Adipocyte (in vitro differentiated cells): ENCODE data around the gene DSCAM.

ENCODE experiments used
- DNase-seq: peaks from one replicate; pipeline ENCODE4 v3.0.0-alpha.2; 2015; ENCODE audit warnings: low read depth
- H3K27me3 ChIP-seq: replicated peaks from 2 replicates; pipeline ENCODE4 v1.7.0; 2013; ENCODE audit warnings: mild to moderate bottlenecking, low read length, moderate library complexity; ENCODE audit not compliant: control insufficient read depth, insufficient read depth
- H3K36me3 ChIP-seq: 2 replicates; pipeline ENCODE4 v1.7.0; 2013; ENCODE audit warnings: low read length, mild to moderate bottlenecking, moderate library complexity; ENCODE audit not compliant: control insufficient read depth, insufficient read depth, severe bottlenecking
- H3K4me1 ChIP-seq: 2 replicates; pipeline ENCODE4 v1.7.0; 2013; ENCODE audit warnings: mild to moderate bottlenecking, low read length, moderate library complexity; ENCODE audit not compliant: control insufficient read depth, insufficient read depth
- H3K4me3 ChIP-seq: 2 replicates; pipeline ENCODE4 v1.7.0; 2013; ENCODE audit warnings: mild to moderate bottlenecking, low read length, moderate library complexity
- H3K9ac ChIP-seq: 2 replicates; pipeline ENCODE4 v1.7.0; 2013; ENCODE audit warnings: mild to moderate bottlenecking, low read length, moderate library complexity
- H3K9me3 ChIP-seq: 2 replicates; pipeline ENCODE4 v1.7.0; 2013; ENCODE audit warnings: mild to moderate bottlenecking, low read length, moderate library complexity; ENCODE audit not compliant: control insufficient read depth

Gene DSCAM

GRCh38 chr21:40215941-40216340 lies 631.0 kb downstream of the DSCAM start:
- H3K27me3 ChIP-seq: no peaks in the 10 kb centered on the region
- no peak for DNase-seq
- no peaks in the 10 kb centered on the region for H3K4me1 ChIP-seq
- H3K4me3 ChIP-seq: no peak overlapping the region
- H3K9me3 ChIP-seq: no peaks in the 10 kb centered on the region
- no peak overlapping the region for H3K9ac ChIP-seq
- no peaks in the 10 kb centered on the region for H3K36me3 ChIP-seq

GRCh38 chr21:40210251-40210650 lies 636.7 kb downstream of the DSCAM start:
- Histone ChIP-seq H3K27me3 (no peaks in the 10 kb centered on the region), H3K9ac (no peak overlapping the region), H3K9me3 (no peaks in the 10 kb centered on the region), H3K4me1 (no peaks in the 10 kb centered on the region), H3K36me3 (no peaks in the 10 kb centered on the region), H3K4me3 (no peak overlapping the region)
- peak; percentile 56 for DNase-seq

- no peak overlapping the region for H3K9ac ChIP-seq
- no peak overlapping the region for H3K4me3 ChIP-seq
- H3K36me3 ChIP-seq: no peaks in the 10 kb centered on the region
- no peaks in the 10 kb centered on the region for H3K4me1 ChIP-seq
- no peaks in the 10 kb centered on the region for H3K27me3 ChIP-seq
- no peaks in the 10 kb centered on the region for H3K9me3 ChIP-seq
- no peak for DNase-seq
Observed at GRCh38 chr21:40208948-40209345, 638.0 kb downstream of the DSCAM start.

- Histone ChIP-seq H3K9me3 (no peaks in the 10 kb centered on the region), H3K9ac (no peak overlapping the region), H3K36me3 (no peaks in the 10 kb centered on the region), H3K4me3 (no peak overlapping the region), H3K27me3 (no peaks in the 10 kb centered on the region), H3K4me1 (no peaks in the 10 kb centered on the region)
- DNase-seq: peak; percentile 74
Observed at GRCh38 chr21:40208206-40208947, 638.6 kb downstream of the DSCAM start.

- Histone ChIP-seq H3K9ac (no peak overlapping the region), H3K9me3 (no peaks in the 10 kb centered on the region), H3K4me3 (no peak overlapping the region), H3K27me3 (no peaks in the 10 kb centered on the region), H3K4me1 (no peaks in the 10 kb centered on the region), H3K36me3 (no peaks in the 10 kb centered on the region)
- peak; percentile 72 for DNase-seq
Observed at GRCh38 chr21:40200946-40201345, 646.0 kb downstream of the DSCAM start.

- Histone ChIP-seq H3K9ac (no peak overlapping the region), H3K36me3 (no peaks in the 10 kb centered on the region)
- DNase-seq: no peak
Observed at GRCh38 chr21:40200126-40200525, 646.8 kb downstream of the DSCAM start.

GRCh38 chr21:40194185-40194980 lies 652.6 kb downstream of the DSCAM start:
- Histone ChIP-seq H3K9ac (no peak overlapping the region), H3K9me3 (no peaks in the 10 kb centered on the region), H3K4me1 (no peaks in the 10 kb centered on the region), H3K4me3 (no peak overlapping the region), H3K27me3 (no peaks in the 10 kb centered on the region), H3K36me3 (no peaks in the 10 kb centered on the region)
- peak; percentile 32 for DNase-seq

More at GRCh38 chr21:40200126-40200525, 646.8 kb downstream of the DSCAM start:
- H3K9me3 ChIP-seq: no peaks in the 10 kb centered on the region
- H3K4me1 ChIP-seq: no peaks in the 10 kb centered on the region
- H3K27me3 ChIP-seq: no peaks in the 10 kb centered on the region
- H3K4me3 ChIP-seq: no peak overlapping the region

- no peaks in the 10 kb centered on the region for H3K9me3 ChIP-seq
- H3K36me3 ChIP-seq: no peaks in the 10 kb centered on the region
- no peak overlapping the region for H3K9ac ChIP-seq
- DNase-seq: no peak
- no peak overlapping the region for H3K4me3 ChIP-seq
- no peaks in the 10 kb centered on the region for H3K4me1 ChIP-seq
- H3K27me3 ChIP-seq: no peaks in the 10 kb centered on the region
Observed at GRCh38 chr21:40191616-40192015, 655.3 kb downstream of the DSCAM start.

- H3K9ac ChIP-seq: no peak overlapping the region
- no peaks in the 10 kb centered on the region for H3K4me1 ChIP-seq
- H3K27me3 ChIP-seq: no peaks in the 10 kb centered on the region
- H3K4me3 ChIP-seq: no peak overlapping the region
- H3K9me3 ChIP-seq: no peaks in the 10 kb centered on the region
- no peaks in the 10 kb centered on the region for H3K36me3 ChIP-seq
- no peak for DNase-seq
Observed at GRCh38 chr21:40191196-40191595, 655.8 kb downstream of the DSCAM start.

GRCh38 chr21:40187946-40188654 lies 658.9 kb downstream of the DSCAM start:
- no peak overlapping the region for H3K9ac ChIP-seq
- no peaks in the 10 kb centered on the region for H3K36me3 ChIP-seq
- H3K4me3 ChIP-seq: no peak overlapping the region
- no peaks in the 10 kb centered on the region for H3K27me3 ChIP-seq
- H3K9me3 ChIP-seq: no peaks in the 10 kb centered on the region
- no peak for DNase-seq
- H3K4me1 ChIP-seq: no peaks in the 10 kb centered on the region

GRCh38 chr21:40187244-40187643 lies 659.7 kb downstream of the DSCAM start:
- Histone ChIP-seq H3K27me3 (no peaks in the 10 kb centered on the region), H3K9ac (no peak overlapping the region), H3K4me3 (no peak overlapping the region), H3K4me1 (no peaks in the 10 kb centered on the region), H3K9me3 (no peaks in the 10 kb centered on the region), H3K36me3 (no peaks in the 10 kb centered on the region)
- DNase-seq: peak; percentile 42
